HS-5 (cell line): Measurements from ENCODE around the gene LMO7.
"Not testable (repeated sequence)": the region's sequence is repeated elsewhere in the genome, so short reads cannot be mapped to it uniquely, and the experiment has no call there.

Experiments
- DNase-seq: peaks from one replicate; pipeline ENCODE4 v3.0.0-alpha.2; 2012; ENCODE audit warnings: low read depth

LMO7 gene

DNA sequence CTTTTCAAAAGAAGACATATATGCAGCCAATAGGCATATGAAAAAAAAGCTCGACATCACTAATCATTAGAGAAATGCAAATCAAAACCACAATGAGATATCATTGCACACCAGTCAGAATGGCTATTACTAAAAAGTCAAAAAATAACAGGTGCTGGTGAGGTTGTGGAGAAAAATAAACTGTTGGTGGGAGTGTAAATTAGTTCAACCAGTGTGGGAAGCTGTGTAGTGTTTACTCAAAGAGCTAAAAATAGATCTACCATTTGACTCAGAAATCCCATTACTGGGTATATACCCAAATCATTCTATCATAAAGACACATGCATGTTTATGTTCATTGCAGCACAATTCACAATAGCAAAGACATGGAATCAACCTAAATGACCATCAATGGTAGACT, 106.9 kb downstream of the LMO7 start:
- not testable (repeated sequence) for DNase-seq

DNA sequence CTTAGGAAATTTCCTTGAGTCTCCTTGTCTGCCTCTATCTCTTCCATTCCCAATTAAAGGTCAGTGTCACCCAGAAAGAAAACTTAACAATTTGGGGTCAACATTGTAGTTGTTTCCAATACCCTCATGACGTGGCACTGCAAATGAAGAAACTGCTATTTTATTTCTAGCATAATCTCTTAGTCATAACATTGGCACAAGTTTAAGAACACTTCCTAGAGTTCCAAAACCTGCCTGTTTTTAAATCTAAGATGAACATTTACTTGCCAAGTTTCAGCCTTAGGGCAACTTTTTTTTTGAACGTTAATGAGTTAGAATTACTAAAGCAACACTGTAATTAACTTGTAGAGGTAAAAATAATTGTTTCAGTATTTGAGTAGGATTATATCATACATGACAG, 108.0 kb downstream of the LMO7 start:
- DNase-seq = no peak

DNA sequence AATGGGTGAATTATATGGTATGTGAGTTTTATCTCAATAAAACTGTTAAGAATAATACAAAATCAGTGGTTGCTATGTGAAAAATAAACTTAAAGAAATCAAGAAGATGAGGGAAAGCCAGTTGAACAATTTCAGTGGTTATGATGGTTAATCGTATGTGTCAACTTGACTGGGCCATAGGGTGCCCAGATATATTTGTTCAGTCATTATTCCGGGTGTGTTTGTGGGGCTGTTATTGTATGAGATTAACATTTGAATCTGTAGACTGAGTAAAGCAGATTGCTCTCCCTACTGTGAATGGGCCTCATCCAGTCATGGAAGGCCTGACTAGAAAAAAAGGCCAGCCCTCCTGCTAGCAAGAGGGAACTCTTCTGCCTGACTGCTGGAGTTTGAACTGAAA, 109.3 kb downstream of the LMO7 start:
- DNase-seq = no peak

DNA sequence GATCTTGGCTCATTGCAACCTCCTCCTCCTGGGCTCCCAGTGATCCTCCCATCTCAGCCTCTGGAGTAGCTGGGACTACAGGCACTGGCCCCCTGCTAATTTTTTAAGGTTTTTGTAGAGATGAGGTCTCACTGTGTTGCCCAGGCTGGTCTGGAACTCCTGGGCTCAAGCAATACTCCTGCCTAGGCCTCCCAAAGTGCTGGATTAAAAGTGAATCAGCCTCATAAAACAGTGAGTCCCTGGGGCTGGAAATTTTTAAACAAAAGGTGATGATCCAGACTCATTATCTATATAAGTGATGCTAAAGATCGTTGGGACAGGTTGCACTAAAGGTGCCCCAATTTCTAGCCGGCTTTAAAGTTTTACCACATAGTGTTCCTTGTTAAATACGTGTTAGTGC, 112.7 kb downstream of the LMO7 start:
- DNase-seq = no peak

DNA sequence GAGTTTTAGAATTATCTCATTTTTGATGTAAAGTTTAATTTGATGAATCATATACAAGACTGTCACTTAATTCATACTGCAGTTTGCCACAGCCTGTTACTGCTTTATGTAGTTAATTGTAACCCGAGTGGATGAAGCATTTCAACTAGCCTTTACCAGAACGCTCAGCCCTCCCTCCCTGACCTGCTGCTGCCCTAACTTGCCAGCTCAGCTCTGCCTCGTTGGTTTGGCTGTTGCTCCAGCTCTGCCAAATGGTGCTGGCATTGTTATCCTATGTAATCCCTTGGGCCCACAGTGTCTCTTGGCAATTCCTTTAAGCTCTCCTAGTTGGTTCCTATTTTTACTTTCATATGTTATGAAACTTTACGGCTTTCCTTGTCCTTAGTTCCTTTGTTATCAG, 113.3 kb downstream of the LMO7 start:
- DNase-seq = no peak

DNA sequence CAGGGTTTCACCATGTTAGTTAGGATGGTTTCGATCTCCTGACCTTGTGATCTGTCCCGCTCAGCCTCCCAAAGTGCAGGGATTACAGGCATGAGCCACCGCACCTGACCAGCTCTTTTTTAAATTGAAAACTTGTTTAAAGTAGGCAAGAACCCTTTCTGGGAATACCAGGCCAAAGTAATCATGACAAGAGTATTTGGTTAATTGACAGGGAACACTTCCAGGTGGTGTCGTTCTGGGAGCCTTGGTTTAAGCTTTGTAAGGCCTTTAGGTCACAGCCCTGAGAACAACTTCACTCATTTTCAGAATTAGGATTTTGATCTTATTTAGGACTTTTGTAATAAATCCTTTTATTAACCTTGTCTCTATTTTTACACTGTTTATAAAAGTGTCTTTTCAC, 115.2 kb downstream of the LMO7 start:
- DNase-seq = no peak

DNA sequence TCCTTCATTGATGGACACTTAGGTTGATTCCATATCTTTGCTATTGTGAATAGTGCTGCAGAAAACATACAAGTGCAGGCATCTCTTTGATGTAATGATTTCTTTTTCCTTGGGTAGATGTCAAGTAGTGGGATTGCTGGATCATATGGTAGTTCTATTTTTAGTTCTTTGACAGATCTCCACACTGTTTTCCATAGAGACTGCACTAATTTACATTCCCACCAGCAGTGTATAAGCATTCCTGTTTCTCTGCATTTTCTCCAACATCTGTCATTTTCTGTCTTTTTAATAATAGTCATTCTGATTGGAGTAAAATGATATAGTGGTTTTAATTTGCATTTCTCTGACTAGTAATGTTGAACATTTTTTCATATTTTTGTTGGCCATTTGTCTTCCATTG, 116.7 kb downstream of the LMO7 start:
- DNase-seq = no peak

DNA sequence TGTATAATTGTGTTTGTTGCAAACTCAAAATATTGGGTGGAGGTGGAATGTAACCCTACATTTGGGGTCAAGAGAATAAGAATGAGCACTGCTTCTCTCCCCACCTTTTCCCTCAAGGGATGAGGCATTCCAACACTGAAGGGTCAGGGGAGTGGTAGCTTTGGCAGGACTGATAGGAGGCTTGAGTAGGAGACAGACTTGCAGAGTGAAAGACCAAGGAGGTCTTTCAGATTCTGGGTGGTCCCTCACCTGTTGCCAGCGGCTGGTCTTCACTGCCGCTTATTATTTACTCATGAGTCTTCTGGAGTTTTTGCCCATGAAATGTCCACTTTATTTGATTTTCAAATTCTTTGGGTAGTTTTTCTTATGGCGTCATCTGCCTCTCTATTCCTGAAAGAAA, 118.8 kb downstream of the LMO7 start:
- no peak for DNase-seq

DNA sequence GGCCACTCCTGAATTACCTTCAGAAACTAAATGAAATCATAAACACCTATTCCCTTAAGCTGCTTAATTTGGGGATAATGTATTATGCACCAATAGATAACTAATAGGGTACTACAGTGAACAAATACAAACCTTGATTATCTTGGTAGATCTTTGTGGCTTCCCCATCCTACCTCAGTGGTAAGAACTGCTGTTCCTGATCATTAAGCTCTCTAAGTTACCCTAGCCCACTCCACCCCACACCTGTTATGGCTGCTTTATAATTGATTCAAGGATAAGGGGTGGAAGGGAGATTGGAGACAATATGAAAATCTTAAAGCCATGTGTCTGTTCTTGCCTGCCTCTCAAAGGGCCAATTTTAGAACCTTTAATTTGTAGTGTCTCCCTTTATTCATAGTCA, 121.2 kb downstream of the LMO7 start:
- DNase-seq = no peak

DNA sequence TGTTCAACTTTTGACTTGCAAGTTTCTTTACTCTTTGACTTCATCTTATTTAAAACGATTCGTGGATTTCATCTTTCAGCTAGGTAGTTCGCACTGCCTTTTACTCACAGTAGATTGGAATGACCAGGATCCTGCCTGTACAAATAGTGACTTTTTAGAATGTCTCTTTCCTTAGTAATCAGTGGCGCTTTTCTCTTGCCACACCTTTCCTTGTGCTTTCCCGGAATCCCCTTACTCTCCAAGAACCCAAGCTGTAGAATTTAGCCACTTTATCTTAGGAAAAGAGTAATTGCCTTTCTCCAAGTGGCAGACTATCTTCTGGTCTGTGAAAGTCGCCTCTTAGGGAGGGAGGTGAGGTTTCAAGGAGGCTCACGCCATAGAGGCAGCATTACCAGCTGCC, 123.4 kb downstream of the LMO7 start:
- no peak for DNase-seq

DNA sequence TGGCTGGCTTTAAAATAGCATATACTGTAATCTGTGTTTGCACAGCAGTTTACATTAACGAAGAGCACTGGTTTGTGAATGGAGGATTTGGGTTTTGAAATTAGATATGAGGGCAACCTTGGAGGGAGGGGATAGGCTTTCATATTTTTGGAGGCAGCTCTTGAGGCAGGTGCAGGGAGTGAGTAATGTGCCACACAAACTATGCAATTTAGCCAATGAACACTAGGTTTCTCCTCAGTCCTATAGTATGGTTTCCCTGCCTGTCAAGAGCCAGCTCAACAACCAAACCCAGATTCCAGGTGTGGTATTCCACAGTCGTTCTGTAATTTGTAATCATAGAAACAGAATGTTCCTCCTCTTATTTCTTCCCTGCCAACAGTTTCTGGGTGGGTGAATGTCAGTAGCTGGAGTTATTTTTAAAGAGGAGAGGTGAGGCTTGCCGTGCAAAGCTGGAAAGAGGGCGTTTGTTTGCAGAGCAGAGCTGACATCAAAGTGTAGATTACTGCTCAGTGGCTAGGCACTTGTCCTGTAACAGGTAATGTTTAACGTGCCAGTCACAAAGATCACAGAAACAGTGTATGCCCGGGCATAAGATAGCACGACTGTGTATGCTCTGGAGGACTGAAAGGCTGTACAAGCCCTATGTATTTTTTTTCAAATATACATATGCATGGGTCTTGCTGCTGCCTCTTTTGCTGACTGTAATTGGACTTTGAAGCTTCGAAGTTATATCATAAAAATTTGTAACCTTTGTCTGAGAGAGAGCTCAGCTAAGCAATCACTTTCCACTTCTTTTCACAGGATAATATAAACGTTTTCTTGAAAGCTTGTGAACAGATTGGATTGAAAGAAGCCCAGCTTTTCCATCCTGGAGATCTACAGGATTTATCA, 124.2 kb downstream of the LMO7 start:
- no peak for DNase-seq

DNA sequence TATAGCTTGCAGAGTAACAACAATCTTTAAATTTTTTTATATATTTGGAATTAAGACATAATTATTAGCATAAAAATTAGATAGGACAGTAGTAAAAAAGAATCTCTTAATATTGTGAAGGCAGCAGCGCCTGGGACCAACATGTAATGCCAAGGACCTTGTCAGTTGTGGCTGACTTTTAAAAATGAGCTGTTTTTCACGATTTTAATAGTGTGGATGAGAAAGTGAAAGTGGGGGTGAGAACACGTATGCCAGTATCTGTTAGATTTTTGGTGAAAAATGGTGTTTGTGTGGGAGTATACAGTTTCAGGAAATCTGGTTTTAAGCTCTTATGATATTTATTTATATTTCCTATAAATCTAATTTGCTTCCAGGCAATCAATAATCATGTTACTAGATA, 125.2 kb downstream of the LMO7 start:
- DNase-seq = no peak

DNA sequence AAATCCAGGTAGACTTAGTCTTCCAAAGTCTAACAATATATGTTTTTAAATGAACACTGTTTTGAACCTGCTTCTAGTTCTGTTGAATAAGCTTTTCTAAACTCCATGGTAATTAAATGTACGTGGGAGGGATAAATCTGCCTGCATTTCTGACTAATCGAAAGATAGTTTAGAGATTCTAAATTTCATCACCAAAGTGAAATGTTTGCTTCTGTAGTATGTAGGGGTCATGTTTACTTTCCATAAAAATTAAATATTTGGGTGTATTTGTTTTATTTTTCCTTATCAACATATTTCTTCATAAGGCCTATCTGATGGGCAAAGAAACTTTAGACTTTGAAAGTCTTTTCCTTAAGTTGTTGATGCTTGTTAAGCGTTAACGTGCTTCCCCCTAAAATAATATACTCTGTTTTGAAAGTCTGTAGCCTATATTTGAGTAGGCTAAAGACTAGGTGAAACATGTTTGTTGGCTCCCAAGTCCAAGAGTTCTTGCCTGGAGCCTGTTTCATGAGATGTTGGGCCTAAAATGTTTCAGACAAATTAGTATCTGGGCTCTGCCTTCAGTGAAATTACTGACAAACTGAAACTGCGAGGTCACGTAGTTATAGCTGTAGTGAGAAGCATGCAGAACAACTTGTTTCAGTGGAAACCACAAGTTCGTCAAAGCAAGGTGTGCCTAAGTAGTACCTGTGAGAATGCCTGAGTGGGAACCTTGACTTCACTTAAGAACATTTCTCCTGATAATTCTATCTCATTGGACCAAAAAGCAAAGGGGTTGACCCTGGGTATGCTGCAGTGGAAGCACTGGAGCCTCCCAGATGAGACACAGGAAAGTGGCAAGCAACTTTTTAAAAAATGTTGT, 126.2 kb downstream of the LMO7 start:
- DNase-seq = no peak

DNA sequence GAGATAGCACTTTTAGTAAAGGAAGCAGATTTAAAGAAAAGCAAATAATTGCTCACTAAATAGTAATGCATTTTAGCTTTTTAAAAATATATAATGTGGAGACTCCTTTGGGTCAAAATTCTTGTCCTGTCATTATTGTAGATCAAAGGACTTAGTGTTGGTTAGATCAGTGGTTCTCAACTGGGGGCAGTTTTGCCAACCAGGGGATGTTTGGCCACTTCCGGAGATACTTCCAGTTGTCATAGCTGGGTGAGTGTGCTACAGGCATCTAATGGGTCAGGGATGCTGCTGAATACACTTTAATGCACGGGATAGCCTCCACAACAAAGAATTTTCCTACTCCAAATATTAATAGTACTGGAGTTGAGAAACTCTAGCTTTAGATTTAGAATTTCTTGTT, 126.8 kb downstream of the LMO7 start:
- no peak for DNase-seq

DNA sequence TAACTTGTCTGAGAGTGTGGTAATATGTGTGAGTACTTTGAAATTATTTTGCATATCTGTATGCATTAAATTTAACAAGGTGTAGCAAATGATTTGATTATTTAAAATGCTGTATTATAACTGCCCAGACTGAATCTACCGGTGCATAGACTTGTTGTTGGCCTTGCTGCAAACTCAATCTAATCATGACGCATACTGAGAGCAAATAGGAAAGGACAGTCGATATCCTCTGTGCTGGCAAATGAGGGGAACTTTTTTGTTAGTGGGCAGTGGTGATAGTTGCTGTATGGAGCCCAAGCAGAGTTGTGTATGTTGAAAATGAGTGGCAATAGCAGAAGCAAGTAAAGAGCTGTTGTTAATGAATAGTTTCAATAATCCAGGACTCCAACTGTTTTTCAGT, 127.4 kb downstream of the LMO7 start:
- DNase-seq = no peak

DNA sequence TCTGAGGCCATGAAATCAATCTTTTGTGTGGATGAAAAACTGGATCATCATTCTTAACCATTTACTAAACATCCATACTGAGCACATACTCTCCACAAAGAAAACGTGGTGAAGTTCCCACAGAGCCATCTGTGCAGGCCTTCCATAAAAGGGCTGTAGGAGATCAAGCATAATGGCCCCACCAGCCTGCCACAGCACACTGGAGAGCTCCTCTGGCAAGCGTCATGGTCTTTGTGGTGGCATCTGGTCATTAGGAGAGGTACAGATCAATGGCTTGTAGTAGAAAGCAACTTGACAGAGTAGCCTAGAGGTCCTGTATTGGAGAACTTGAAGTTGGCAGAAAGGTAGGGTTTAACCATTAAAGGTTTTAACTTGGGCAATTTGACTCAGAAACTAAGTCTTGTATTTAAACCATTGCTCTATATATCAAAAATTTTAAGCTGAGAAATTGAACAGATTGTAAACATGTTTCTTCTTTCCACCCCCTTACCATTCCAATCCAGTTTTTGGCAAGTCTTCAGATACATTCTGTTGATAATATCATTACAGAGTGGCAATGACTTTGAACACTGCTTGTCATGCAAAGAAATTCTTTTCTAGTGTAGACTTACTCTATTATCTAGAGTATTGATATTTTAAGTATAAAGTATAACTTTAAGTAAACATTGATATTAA, 128.3 kb downstream of the LMO7 start:
- no peak for DNase-seq

DNA sequence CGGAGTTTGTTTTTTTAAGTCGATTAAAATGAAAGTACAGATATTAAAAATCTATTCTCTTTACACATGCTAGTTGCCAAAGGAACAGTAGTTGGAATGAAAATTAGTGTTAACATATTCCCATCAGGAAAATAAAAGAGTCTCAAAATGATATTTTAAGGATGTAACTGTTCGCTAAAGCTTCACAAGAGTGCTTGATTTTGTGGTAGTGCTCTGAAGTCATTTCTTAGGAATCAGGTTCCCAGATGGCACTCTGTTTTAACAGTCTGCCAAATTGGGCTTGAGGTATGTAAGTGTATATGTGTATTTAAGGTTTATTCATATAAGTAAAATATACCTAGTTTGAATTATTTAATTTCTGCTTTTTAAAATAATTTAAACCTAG, 128.8 kb downstream of the LMO7 start:
- no peak for DNase-seq

DNA sequence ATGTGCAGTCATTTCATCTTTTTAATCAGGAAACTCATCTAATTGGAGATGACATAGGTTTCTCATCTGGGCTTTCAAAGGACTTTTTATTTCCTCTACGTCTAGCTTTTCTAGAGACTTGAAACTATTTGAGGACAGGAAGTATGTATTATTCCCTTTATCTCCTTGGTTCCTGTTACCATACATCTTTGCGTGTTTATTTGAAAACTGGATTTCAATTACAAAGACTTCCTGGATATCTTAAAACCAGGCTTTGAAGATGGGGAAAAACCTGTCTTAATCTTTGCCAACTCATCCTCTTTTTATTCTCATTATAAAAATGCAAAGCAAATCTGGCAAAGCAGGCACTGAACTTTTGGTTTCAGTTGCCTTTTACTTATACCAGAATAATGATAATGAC, 130.5 kb downstream of the LMO7 start:
- DNase-seq = no peak

DNA sequence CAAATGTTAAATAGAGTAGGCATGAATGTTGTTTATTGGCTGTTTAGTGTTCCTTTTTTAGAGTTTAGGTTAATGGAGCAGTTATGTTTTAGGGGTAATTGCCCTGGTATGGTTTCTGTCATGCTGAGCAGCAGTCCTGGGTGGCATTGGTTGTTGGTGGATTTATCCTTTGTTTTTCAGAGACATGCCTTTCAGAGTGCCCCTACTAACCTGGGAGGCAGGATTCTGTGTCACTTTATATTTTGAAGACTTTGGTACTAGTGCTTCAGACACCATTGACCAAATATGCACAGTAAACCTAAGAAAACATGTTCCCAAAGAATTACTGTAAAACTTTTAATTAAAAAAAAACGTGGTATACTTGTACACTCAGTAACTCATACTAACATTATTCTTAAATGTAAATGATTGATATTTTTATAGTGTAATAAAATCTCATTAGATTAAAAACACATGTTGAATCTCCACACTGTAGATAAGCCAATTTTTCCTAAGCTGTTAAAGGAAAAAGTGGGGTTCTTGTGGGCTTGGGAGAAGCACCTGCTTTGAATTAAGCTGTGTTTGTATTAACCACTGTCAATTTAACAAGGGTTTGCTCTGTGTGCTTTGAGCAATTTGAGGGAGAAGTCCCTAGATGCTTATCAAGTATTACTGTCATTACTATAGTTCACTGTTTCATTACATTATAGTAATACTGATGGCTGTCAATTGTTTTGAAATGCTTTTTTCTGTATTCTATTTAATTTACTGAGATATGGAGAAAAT, 133.2 kb downstream of the LMO7 start:
- no peak for DNase-seq

DNA sequence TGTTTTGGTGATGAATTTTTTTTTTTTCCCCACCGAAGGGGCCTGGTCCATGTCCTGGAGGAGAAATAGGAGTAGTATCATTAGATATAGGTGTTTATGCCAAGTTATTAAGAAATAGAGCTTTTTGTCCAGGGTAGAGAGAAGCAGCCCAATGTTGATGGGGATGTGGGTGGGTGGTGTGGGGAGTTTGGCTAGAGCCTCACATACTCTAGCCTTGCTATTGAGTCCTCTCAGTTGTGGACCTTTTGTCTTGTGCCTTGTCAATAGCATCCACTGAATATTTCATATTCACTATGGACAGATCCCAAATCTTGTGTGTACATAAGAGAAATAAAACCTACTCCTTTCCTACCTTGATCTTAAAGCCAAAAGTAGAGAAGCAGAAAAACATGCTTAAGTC, 134.0 kb downstream of the LMO7 start:
- DNase-seq = no peak

DNA sequence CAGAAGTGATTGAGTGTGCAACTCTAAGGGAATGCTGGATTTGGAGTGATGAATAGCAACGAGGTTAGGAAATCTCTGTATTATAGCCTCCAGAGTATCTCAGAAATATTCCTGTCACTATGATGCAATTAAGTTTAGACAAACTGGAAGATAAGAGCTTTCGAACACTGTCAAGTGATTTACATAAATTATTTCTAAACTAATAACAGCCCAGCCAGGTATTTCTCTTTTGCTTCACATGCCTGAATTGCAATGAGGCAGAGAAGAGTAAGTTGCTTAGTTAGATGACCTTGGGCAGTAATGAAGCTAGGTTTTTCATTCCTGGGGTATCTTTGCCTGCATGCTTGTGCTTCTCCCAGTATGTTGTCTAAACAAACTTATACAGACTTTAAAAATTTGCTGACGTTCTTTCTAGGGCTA, 134.5 kb downstream of the LMO7 start:
- no peak for DNase-seq

DNA sequence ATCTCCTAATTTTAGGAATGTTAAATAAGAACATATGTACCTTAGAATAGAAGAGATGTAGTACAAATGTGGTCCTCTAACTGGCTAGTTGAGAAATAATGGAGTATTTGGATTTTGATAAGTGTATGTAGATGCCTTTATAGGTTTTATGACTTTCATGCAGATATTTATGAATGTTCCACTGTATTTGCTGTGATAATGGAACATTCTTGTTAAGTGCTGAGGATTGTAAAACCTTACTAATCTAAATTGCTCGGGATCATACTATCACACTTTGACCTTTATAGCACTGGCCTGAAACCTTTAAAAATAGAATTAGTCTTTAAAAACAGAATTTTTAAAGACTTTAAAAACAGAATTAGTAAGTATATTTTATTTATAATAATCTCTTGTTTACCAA, 135.1 kb downstream of the LMO7 start:
- DNase-seq = no peak
